Activated CD4-positive, alpha-beta T cell treated with anti-CD3 and anti-CD28 coated beads for 24 hours (primary cell): ENCODE data around the gene TRMT112.
A peak's percentile ranks its signal among the peaks of the same experiment; 100 is the strongest.
"Not testable (repeated sequence)": the region's sequence is repeated elsewhere in the genome, so short reads cannot be mapped to it uniquely, and the experiment has no call there.

ENCODE experiments used
- DNase-seq, 2 donors: peaks; one replicate each; pipeline ENCODE4 v3.0.0-alpha.2; 2020; ENCODE audit warnings: low read depth in 2 of 2

The TRMT112 gene

GRCh38 chr11:64331569-64332371 lies 14.4 kb upstream of the TRMT112 start:
- DNase-seq = peak; percentile 46 to 69

- no peak for DNase-seq
Observed at GRCh38 chr11:64330888-64331287, 13.5 kb upstream of the TRMT112 start.

- no peak for DNase-seq
Observed at GRCh38 chr11:64327993-64328392, 10.6 kb upstream of the TRMT112 start.

- DNase-seq = no peak
Observed at GRCh38 chr11:64327375-64327774, 10.0 kb upstream of the TRMT112 start.

- no peak for DNase-seq
Observed at GRCh38 chr11:64324692-64325469, 7.5 kb upstream of the TRMT112 start.

- not testable (repeated sequence) for DNase-seq
Observed at GRCh38 chr11:64323984-64324383, 6.6 kb upstream of the TRMT112 start.

- no peak for DNase-seq
Observed at GRCh38 chr11:64323373-64323772, 6.0 kb upstream of the TRMT112 start.

GRCh38 chr11:64322925-64323260 lies 5.5 kb upstream of the TRMT112 start:
- DNase-seq = no peak

- no peak for DNase-seq
Observed at GRCh38 chr11:64321533-64321932, 4.2 kb upstream of the TRMT112 start.

GRCh38 chr11:64321026-64321425 lies 3.7 kb upstream of the TRMT112 start:
- DNase-seq = no peak

- no peak for DNase-seq
Observed at GRCh38 chr11:64320556-64320955, 3.2 kb upstream of the TRMT112 start.

- DNase-seq = no peak
Observed at GRCh38 chr11:64318766-64319761, 1.7 kb upstream of the TRMT112 start.

- DNase-seq = peak; percentile 87 to 92
Observed at GRCh38 chr11:64317961-64318765, 804 bp upstream of the TRMT112 start, which contains the start of gene PRDX5. PRDX5 (plus strand) TSS chr11:64318121; CDS start chr11:64318216, 95 bp downstream.

- no peak for DNase-seq
Observed at GRCh38 chr11:64316672-64317324, 561 bp downstream of the TRMT112 start.

GRCh38 chr11:64315667-64316526 lies 1.5 kb downstream of the TRMT112 start:
- DNase-seq = not testable (repeated sequence)

GRCh38 chr11:64314805-64315561 lies 2.4 kb downstream of the TRMT112 start:
- DNase-seq = no peak

GRCh38 chr11:64314146-64314804 lies 3.1 kb downstream of the TRMT112 start:
- DNase-seq = no peak

GRCh38 chr11:64313491-64314145 lies 3.7 kb downstream of the TRMT112 start:
- DNase-seq = no peak
